H54 (cell line): Measurements from ENCODE around the gene MUC6.

Experiments used
- DNase-seq: peaks from one replicate; pipeline ENCODE4 v3.0.0; 2011; ENCODE audit warnings: low spot score, mixed read lengths; ENCODE audit not compliant: insufficient read length
- FAIRE-seq: peaks from 3 replicates; lab custom pipeline; 2011; peaks lifted over from hg19 to GRCh38; lab: Jason Lieb, UNC
- POLR2A ChIP-seq: IDR thresholded peaks from 2 replicates; pipeline ENCODE4 v1.6.1; 2011; ENCODE audit warnings: low read depth, mild to moderate bottlenecking, low read length

Gene MUC6, protein sequence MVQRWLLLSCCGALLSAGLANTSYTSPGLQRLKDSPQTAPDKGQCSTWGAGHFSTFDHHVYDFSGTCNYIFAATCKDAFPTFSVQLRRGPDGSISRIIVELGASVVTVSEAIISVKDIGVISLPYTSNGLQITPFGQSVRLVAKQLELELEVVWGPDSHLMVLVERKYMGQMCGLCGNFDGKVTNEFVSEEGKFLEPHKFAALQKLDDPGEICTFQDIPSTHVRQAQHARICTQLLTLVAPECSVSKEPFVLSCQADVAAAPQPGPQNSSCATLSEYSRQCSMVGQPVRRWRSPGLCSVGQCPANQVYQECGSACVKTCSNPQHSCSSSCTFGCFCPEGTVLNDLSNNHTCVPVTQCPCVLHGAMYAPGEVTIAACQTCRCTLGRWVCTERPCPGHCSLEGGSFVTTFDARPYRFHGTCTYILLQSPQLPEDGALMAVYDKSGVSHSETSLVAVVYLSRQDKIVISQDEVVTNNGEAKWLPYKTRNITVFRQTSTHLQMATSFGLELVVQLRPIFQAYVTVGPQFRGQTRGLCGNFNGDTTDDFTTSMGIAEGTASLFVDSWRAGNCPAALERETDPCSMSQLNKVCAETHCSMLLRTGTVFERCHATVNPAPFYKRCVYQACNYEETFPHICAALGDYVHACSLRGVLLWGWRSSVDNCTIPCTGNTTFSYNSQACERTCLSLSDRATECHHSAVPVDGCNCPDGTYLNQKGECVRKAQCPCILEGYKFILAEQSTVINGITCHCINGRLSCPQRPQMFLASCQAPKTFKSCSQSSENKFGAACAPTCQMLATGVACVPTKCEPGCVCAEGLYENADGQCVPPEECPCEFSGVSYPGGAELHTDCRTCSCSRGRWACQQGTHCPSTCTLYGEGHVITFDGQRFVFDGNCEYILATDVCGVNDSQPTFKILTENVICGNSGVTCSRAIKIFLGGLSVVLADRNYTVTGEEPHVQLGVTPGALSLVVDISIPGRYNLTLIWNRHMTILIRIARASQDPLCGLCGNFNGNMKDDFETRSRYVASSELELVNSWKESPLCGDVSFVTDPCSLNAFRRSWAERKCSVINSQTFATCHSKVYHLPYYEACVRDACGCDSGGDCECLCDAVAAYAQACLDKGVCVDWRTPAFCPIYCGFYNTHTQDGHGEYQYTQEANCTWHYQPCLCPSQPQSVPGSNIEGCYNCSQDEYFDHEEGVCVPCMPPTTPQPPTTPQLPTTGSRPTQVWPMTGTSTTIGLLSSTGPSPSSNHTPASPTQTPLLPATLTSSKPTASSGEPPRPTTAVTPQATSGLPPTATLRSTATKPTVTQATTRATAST (N-terminal part only)

GRCh38 chr11:1036303-1036923, at the start of gene MUC6:
Gene MUC6, minus strand, starts transcription at chr11:1036718. Its CDS starts 63 bp downstream, at chr11:1036655.
- DNase-seq, result no peak
- FAIRE-seq, result no peak

DNA sequence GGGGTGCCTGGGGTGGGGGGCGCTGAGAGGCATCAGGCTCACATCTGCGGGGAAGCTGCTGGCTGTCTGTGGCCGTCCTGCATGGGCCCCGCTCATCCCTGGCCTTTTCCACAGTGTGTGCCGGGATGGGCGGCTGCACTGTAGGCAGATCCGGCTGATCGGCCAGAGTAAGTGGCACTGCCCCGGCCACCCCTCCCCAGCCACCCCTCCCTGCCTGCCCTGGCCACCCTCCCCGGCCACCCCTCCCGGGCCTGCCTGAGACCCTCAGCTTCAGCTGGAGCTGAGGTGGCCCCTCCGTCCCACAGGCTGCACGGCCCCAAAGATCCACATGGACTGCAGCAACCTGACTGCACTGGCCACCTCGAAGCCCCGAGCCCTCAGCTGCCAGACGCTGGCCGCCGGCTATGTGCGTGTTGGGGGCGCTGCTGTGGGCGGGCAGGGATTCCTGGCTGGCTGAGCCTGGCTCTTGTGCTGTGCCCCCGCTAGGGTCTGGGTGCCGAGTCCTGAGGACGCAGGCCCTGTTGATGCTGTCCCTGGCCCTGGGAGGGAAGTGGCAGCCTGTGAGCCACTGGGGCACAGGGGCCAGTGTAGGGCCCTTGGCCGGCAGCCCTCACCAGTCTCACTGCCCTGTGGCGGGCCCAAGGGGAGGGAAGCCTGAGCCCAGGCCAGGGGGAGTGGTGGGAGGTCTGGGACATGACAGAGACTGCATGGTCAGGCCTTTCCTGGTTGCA, 49.1 kb upstream of the MUC6 start:
- DNase-seq (no peak), FAIRE-seq (no peak)
- no peak for TF ChIP-seq POLR2A

More at GRCh38 chr11:1036303-1036923, at the start of gene MUC6:
- TF ChIP-seq POLR2A, result no peak

DNA sequence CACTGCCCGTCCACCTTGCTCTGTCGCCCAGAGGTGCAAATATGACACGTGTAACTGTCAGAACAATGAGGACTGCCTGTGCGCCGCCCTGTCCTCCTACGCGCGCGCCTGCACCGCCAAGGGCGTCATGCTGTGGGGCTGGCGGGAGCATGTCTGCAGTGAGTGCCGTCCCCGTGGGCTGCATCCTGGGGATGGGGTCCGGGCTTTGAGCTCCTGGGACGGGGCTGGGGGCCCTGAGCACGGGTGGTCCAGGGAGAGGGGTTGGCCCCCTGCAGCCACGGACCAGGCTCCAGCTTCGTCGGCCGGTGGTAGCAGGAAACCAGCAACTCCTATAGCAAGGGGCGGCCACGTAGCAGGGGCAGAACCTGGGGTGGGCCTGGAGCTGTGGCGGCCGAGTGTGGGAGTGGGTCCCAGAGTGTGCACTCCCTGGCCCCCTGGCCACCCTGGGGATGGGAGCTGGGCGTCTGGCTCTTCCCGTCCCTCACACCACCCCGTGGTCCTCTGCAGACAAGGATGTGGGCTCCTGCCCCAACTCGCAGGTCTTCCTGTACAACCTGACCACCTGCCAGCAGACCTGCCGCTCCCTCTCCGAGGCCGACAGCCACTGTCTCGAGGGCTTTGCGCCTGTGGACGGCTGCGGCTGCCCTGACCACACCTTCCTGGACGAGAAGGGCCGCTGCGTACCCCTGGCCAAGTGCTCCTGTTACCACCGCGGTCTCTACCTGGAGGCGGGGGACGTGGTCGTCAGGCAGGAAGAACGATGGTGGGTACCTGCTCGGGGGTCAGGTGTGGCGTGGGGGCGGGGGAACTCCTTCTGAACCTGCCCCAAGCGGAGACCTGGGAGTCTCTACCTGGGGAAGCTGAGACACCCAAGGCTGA, 48.3 kb upstream of the MUC6 start:
- TF ChIP-seq POLR2A, result no peak
- FAIRE-seq, result no peak
- no peak for DNase-seq

DNA sequence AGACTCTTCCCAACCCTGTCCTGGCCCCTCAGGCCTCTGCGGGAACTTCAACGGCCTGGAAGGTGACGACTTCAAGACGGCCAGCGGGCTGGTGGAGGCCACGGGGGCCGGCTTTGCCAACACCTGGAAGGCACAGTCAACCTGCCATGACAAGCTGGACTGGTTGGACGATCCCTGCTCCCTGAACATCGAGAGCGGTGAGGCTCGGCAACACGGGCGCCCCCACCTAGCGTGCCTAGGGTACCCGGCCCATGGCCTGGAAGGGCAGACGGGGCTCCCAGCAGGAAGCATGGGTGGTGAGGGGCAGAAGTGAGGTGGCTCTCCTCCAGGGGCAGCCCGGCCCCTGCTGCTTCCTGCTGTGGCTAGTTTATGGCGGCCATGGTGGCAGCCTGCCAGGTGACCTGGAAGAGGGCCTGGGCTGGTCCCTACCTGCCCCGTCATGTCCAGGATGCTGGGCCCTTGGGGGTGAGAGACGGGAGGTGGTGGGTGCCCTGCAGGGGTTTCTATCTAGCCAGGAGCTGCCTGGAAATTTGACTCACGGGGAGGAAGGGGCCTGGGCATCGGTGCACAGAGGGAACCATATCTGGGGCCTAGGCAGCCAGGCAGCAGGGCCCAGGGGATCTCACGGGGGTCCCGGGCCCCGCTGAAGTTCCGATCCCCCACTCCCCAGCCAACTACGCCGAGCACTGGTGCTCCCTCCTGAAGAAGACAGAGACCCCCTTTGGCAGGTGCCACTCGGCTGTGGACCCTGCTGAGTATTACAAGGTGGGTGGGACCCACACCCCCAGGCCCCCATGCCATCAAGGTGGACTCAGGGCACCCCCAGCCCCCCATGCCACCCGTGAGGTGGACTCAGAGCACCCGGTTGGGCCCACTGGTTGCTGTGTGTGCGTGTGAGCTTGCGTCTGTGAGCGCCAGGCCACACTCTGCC, 47.4 kb upstream of the MUC6 start:
- no peak for TF ChIP-seq POLR2A
- DNase-seq, result no peak
- no peak for FAIRE-seq

GRCh38 chr11:1082728-1083620, 46.5 kb upstream of the MUC6 start:
- TF ChIP-seq POLR2A, result no peak
- FAIRE-seq, result no peak
- peak; percentile 48 for DNase-seq

DNA sequence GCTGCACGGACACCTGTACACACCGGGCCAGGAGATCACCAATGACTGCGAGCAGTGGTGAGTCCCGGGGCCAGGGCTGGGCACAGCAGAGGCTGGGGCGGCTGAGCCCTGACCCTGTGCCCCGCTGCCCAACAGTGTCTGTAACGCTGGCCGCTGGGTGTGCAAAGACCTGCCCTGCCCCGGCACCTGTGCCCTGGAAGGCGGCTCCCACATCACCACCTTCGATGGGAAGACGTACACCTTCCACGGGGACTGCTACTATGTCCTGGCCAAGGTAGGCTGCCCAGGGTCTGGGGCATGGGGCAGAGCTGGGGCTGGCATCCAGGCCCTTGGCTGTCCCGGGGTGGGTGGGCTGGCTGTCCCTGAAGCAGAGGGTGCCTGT, 45.8 kb upstream of the MUC6 start:
- FAIRE-seq (no peak), DNase-seq (no peak)
- TF ChIP-seq POLR2A, result no peak

GRCh38 chr11:1081601-1082311, 45.2 kb upstream of the MUC6 start:
- FAIRE-seq, result no peak
- DNase-seq, result no peak

DNA sequence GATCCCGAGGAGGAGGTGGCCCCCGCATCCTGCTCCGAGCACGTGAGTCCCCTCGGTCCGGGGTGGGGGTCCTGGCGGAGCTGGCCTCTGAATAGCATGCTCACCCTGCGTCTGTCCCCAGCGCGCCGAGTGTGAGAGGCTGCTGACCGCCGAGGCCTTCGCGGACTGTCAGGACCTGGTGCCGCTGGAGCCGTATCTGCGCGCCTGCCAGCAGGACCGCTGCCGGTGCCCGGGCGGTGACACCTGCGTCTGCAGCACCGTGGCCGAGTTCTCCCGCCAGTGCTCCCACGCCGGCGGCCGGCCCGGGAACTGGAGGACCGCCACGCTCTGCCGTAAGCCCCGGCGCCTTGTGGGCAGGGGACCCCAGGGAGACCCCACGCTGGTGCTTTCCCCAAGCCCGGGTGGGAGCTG, 41.7 kb upstream of the MUC6 start:
- no peak for FAIRE-seq
- no peak for TF ChIP-seq POLR2A

More at GRCh38 chr11:1081601-1082311, 45.2 kb upstream of the MUC6 start:
- no peak for TF ChIP-seq POLR2A

DNA sequence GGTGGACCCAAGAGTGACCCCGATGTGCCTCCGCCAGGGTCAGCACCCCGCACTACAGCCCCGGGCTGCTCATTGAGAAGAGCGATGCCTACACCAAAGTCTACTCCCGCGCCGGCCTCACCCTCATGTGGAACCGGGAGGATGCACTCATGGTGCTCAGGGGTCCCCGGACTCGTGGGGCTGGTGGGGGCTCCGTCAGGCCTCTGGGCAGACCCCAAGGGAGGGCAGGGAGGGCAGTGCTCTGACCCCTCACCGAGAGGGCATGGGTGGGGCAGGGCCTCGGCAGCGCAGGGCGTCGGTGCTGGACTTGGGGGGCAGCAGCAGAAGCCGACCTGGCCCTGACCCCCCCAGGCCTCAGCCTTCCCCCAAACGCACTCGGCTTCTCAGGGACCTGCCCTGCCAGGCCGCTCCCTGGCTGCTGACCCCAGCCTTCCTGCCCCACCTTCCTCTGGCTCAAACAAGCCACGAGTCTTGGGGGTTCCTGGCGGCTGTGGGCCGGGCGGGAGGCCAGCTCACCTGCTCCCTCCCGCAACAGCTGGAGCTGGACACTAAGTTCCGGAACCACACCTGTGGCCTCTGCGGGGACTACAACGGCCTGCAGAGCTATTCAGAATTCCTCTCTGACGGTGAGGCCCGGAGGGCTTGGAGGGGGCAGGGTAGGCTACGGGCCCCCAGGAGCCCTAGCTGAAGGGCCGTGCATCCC, 41.0 kb upstream of the MUC6 start:
- no peak for FAIRE-seq
- DNase-seq, result no peak
- no peak for TF ChIP-seq POLR2A

More for the DNA sequence above, 41.7 kb upstream of the MUC6 start:
- DNase-seq, result no peak
